SU-DHL-6 (cell line): ENCODE data around the gene RPS6KC1.

Source experiments
- H2AFZ ChIP-seq: fragments of 200-600 bp; sonication (generic); 2 replicates; pipeline ENCODE4 v1.6.1; 2014; ENCODE audit warnings: low read depth, mild to moderate bottlenecking, moderate library complexity, mixed read lengths, antibody characterized with exemption, low read length; ENCODE audit not compliant: severe bottlenecking
- H3F3A ChIP-seq: fragments of 200-600 bp; shearing (Covaris generic); 2 replicates; pipeline ENCODE4 v1.6.0; 2016; ENCODE audit warnings: antibody characterized with exemption, mild to moderate bottlenecking; ENCODE audit not compliant: insufficient read depth
- H3K27ac ChIP-seq: fragments of 200-600 bp; sonication (generic); 2 replicates; pipeline ENCODE4 v1.5.1; 2016; ENCODE audit warnings: low read depth, mild to moderate bottlenecking, low read length, moderate library complexity, mixed read lengths
- H3K27me3 ChIP-seq: fragments of 200-600 bp; sonication (generic), shearing (Covaris generic); 2 replicates; pipeline ENCODE4 v1.6.0; 2014; ENCODE audit warnings: mild to moderate bottlenecking, low read length
- H3K36me3 ChIP-seq: fragments of 200-600 bp; sonication (generic); 2 replicates; pipeline ENCODE4 v1.6.1; 2014; ENCODE audit warnings: mild to moderate bottlenecking, low read length, mixed read lengths
- H3K4me2 ChIP-seq: fragments of 300-600, 200-600 bp; shearing (Covaris generic), sonication (generic); 2 replicates; pipeline ENCODE4 v1.6.0; 2014; ENCODE audit warnings: low read length, low read depth, mild to moderate bottlenecking; ENCODE audit not compliant: poor library complexity, severe bottlenecking
- H3K4me3 ChIP-seq: fragments of 200-600 bp; sonication (generic); 2 replicates; pipeline ENCODE4 v1.5.1; 2014; ENCODE audit warnings: antibody characterized with exemption, low read length, mild to moderate bottlenecking, mixed read lengths; ENCODE audit not compliant: insufficient read depth, poor library complexity, severe bottlenecking
- H3K79me2 ChIP-seq: fragments of 200-600 bp; sonication (generic); 2 replicates; pipeline ENCODE4 v1.6.1; 2014; ENCODE audit warnings: mild to moderate bottlenecking, low read length, moderate library complexity; ENCODE audit not compliant: insufficient read depth
- H3K9ac ChIP-seq: fragments of 200-600 bp; sonication (generic); 2 replicates; pipeline ENCODE4 v1.7.0; 2014; ENCODE audit warnings: mild to moderate bottlenecking, low read length
- H3K9me2 ChIP-seq: fragments of 200-600 bp; sonication (generic); replicated peaks from 2 replicates; pipeline ENCODE4 v1.6.1; 2014; ENCODE audit warnings: low read length; ENCODE audit not compliant: insufficient read depth
- H3K9me3 ChIP-seq: fragments of 200-600 bp; sonication (generic); 2 replicates; pipeline ENCODE4 v1.6.1; 2014; ENCODE audit warnings: low read length, mixed read lengths; ENCODE audit not compliant: insufficient read depth
- H4K20me1 ChIP-seq: fragments of 200-600 bp; sonication (generic); 2 replicates; pipeline ENCODE4 v1.6.1; 2014; ENCODE audit warnings: low read depth, mild to moderate bottlenecking, antibody characterized with exemption, low read length, moderate library complexity, mixed read lengths
- CTCF ChIP-seq: fragments of 200-600 bp; sonication (generic); IDR thresholded peaks from one replicate; pipeline ENCODE4 v1.5.1; 2017; ENCODE audit warnings: antibody characterized with exemption, mild to moderate bottlenecking, low read length, moderate library complexity; ENCODE audit not compliant: insufficient read depth, poor library complexity, severe bottlenecking
- EZH2phosphoT487 ChIP-seq: fragments of 200-600 bp; sonication (generic), shearing (Covaris generic); conservative IDR thresholded peaks from 2 replicates; pipeline ENCODE4 v1.6.1; 2018; ENCODE audit warnings: mild to moderate bottlenecking, antibody characterized with exemption, low read length, moderate library complexity, mixed read lengths

The RPS6KC1 gene

GRCh38 chr1:213057264-213058059 is 6.4 kb downstream of the RPS6KC1 start:
- Histone ChIP-seq H3K79me2 (peaks cover 12% of the 10 kb centered on the region), H3K27me3 (no peaks in the 10 kb centered on the region), H3K9me2 (no peaks in the 10 kb centered on the region), H2AFZ (no peak overlapping the region), H3K27ac (no peak overlapping the region), H3K4me2 (no peak overlapping the region), H3K4me3 (no peak overlapping the region), H3K9ac (no peak overlapping the region), H4K20me1 (no peaks in the 10 kb centered on the region), H3K36me3 (no peaks in the 10 kb centered on the region; the same call in 1 of the 2 replicates), H3K9me3 (no peaks in the 10 kb centered on the region), H3F3A (no peaks in the 10 kb centered on the region)
- TF ChIP-seq CTCF, result no peak
- no peak for TF ChIP-seq EZH2phosphoT487

GRCh38 chr1:213060836-213061235 is 9.8 kb downstream of the RPS6KC1 start:
- Histone ChIP-seq H4K20me1 (no peaks in the 10 kb centered on the region), H3K79me2 (peaks cover 8% of the 10 kb centered on the region)

GRCh38 chr1:213061263-213061662 is 10.2 kb downstream of the RPS6KC1 start:
- Histone ChIP-seq H4K20me1 (no peaks in the 10 kb centered on the region), H3K27me3 (no peaks in the 10 kb centered on the region), H3K4me3 (no peak overlapping the region)

More at GRCh38 chr1:213060836-213061235, 9.8 kb downstream of the RPS6KC1 start:
- TF ChIP-seq EZH2phosphoT487, result no peak
- no peak for TF ChIP-seq CTCF
- Histone ChIP-seq H3K36me3 (no peaks in the 10 kb centered on the region), H3K4me3 (no peak overlapping the region), H3K9me3 (no peaks in the 10 kb centered on the region), H3K4me2 (no peak overlapping the region), H3K27me3 (no peaks in the 10 kb centered on the region), H3K9ac (no peak overlapping the region), H3F3A (no peaks in the 10 kb centered on the region), H3K9me2 (no peaks in the 10 kb centered on the region), H3K27ac (no peak overlapping the region), H2AFZ (no peak overlapping the region)

More at GRCh38 chr1:213061263-213061662, 10.2 kb downstream of the RPS6KC1 start:
- Histone ChIP-seq H3K79me2 (peaks cover 8% of the 10 kb centered on the region), H3K36me3 (no peaks in the 10 kb centered on the region), H3K9me3 (no peaks in the 10 kb centered on the region), H3K9me2 (no peaks in the 10 kb centered on the region), H3F3A (no peaks in the 10 kb centered on the region), H3K9ac (no peak overlapping the region), H2AFZ (no peak overlapping the region), H3K4me2 (no peak overlapping the region), H3K27ac (no peak overlapping the region)
- no peak for TF ChIP-seq CTCF
- TF ChIP-seq EZH2phosphoT487, result no peak
